MM.1S (cell line): ENCODE results near the gene TRAPPC10.

Source experiments
- DNase-seq: peaks from one replicate; pipeline ENCODE4 v3.0.0-alpha.2; 2015
- H2AFZ ChIP-seq: fragments of 300-600 bp; sonication (generic); 2 replicates; pipeline ENCODE4 v1.6.0; 2016; ENCODE audit warnings: antibody characterized with exemption, low read length
- H3F3A ChIP-seq: fragments of 300-600 bp; sonication (generic); 2 replicates; pipeline ENCODE4 v1.6.1; 2016; ENCODE audit warnings: mild to moderate bottlenecking, antibody characterized with exemption, low read length, moderate library complexity, mixed read lengths; ENCODE audit not compliant: insufficient read depth
- H3K27ac ChIP-seq: fragments of 300-600 bp; sonication (generic); 2 replicates; pipeline ENCODE4 v1.5.1; 2016; ENCODE audit warnings: mild to moderate bottlenecking, low read length
- H3K27me3 ChIP-seq: fragments of 300-600 bp; sonication (generic); replicated peaks from 2 replicates; pipeline ENCODE4 v1.6.0; 2016; ENCODE audit warnings: low read length; ENCODE audit not compliant: insufficient read depth
- H3K36me3 ChIP-seq: fragments of 300-600 bp; sonication (generic); replicated peaks from 2 replicates; pipeline ENCODE4 v1.6.1; 2016; ENCODE audit warnings: mild to moderate bottlenecking, low read length, mixed read lengths; ENCODE audit not compliant: insufficient read depth
- H3K4me1 ChIP-seq: fragments of 300-600 bp; sonication (generic); 2 replicates; pipeline ENCODE4 v1.6.1; 2016; ENCODE audit warnings: low read length, mixed read lengths
- H3K4me2 ChIP-seq: fragments of 300-600 bp; sonication (generic); 2 replicates; pipeline ENCODE4 v1.6.0; 2016; ENCODE audit warnings: low read depth, low read length
- H3K4me3 ChIP-seq: fragments of 300-600 bp; sonication (generic); 2 replicates; pipeline ENCODE4 v1.5.1; 2016; ENCODE audit warnings: low read length, mixed read lengths
- H3K79me2 ChIP-seq: fragments of 300-600 bp; sonication (generic); 2 replicates; pipeline ENCODE4 v1.6.1; 2016; ENCODE audit warnings: mixed run types, low read length, mixed read lengths
- H3K9ac ChIP-seq: fragments of 300-600 bp; sonication (generic); 2 replicates; pipeline ENCODE4 v1.6.1; 2016; ENCODE audit warnings: low read length, mixed read lengths
- H3K9me2 ChIP-seq: fragments of 300-600 bp; sonication (generic); replicated peaks from 2 replicates; pipeline ENCODE4 v1.6.1; 2016; ENCODE audit warnings: mild to moderate bottlenecking, low read length, mixed read lengths; ENCODE audit not compliant: insufficient read depth
- H3K9me3 ChIP-seq: fragments of 300-600 bp; sonication (generic); replicated peaks from 2 replicates; pipeline ENCODE4 v1.6.1; 2016; ENCODE audit warnings: mild to moderate bottlenecking, low read length, mixed read lengths; ENCODE audit not compliant: insufficient read depth
- H4K20me1 ChIP-seq: fragments of 300-600 bp; sonication (generic); 2 replicates; pipeline ENCODE4 v1.6.1; 2016; ENCODE audit warnings: mild to moderate bottlenecking, low read length, moderate library complexity, mixed read lengths; ENCODE audit not compliant: insufficient read depth
- EZH2 ChIP-seq: fragments of 300-600 bp; sonication (generic); optimal IDR thresholded peaks from 2 replicates; pipeline ENCODE3; 2017; ENCODE audit warnings: low read depth, mild to moderate bottlenecking, antibody characterized with exemption, low read length, mixed read lengths
- EZH2phosphoT487 ChIP-seq: fragments of 300-600 bp; sonication (generic); IDR thresholded peaks from 2 replicates; pipeline ENCODE4 v1.6.1; 2018; ENCODE audit warnings: antibody characterized with exemption, low read length
- TF ChIP-seq, protein P1 (sequence below): fragments of 300-600 bp; sonication (generic); IDR thresholded peaks from 2 replicates; pipeline ENCODE4 v1.5.1; 2016; ENCODE audit warnings: antibody characterized with exemption, low read length, mixed read lengths

The TRAPPC10 gene

DNA sequence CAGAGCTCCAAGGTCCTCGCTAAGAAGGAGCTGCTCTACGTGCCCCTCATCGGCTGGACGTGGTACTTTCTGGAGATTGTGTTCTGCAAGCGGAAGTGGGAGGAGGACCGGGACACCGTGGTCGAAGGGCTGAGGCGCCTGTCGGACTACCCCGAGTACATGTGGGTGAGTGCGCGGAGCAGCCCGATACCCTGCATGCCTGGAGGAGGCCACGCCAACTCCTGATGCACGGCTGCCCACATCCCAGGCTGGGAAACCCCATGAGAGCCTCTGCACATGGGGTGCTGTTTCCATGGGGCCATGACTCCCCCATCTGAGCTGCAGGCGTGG, 43.0 kb upstream of the TRAPPC10 start:
- no peaks in the 10 kb centered on the region; the same call in 1 of the 2 replicates for H3K36me3 ChIP-seq
- no peaks in the 10 kb centered on the region for H3K9me2 ChIP-seq
- H3F3A ChIP-seq = no peaks in the 10 kb centered on the region
- H3K27ac ChIP-seq = no peak overlapping the region
- H3K9me3 ChIP-seq = no peaks in the 10 kb centered on the region
- no peaks in the 10 kb centered on the region for H4K20me1 ChIP-seq
- no peaks in the 10 kb centered on the region for H3K4me1 ChIP-seq
- H3K79me2 ChIP-seq = peaks cover 14% of the 10 kb centered on the region; the same call in 1 of the 2 replicates
- no peak overlapping the region for H3K9ac ChIP-seq
- H3K4me3 ChIP-seq = no peak overlapping the region
- no peak overlapping the region for H2AFZ ChIP-seq
- no peak for DNase-seq
- TF ChIP-seq EZH2phosphoT487 = no peak
- TF ChIP-seq EZH2 = no peak
- TF ChIP-seq, protein P1, sequence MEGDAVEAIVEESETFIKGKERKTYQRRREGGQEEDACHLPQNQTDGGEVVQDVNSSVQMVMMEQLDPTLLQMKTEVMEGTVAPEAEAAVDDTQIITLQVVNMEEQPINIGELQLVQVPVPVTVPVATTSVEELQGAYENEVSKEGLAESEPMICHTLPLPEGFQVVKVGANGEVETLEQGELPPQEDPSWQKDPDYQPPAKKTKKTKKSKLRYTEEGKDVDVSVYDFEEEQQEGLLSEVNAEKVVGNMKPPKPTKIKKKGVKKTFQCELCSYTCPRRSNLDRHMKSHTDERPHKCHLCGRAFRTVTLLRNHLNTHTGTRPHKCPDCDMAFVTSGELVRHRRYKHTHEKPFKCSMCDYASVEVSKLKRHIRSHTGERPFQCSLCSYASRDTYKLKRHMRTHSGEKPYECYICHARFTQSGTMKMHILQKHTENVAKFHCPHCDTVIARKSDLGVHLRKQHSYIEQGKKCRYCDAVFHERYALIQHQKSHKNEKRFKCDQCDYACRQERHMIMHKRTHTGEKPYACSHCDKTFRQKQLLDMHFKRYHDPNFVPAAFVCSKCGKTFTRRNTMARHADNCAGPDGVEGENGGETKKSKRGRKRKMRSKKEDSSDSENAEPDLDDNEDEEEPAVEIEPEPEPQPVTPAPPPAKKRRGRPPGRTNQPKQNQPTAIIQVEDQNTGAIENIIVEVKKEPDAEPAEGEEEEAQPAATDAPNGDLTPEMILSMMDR = no peak
- no peaks in the 10 kb centered on the region for H3K27me3 ChIP-seq
- no peak overlapping the region for H3K4me2 ChIP-seq

DNA sequence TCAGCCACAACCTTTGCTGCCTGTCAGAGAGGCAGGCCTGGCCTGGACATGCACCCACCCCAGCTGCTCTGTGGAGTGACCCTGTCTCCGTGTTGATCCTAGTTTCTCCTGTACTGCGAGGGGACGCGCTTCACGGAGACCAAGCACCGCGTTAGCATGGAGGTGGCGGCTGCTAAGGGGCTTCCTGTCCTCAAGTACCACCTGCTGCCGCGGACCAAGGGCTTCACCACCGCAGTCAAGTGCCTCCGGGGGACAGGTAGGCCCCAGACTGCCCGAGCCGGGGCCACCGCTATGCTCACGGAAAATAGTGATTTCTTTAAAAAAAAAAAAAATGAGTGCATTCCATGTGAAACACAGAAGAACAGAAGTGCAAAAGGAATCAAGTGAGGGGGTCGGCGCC, 41.6 kb upstream of the TRAPPC10 start:
- Histone ChIP-seq H3K27ac (no peak overlapping the region), H3K4me3 (no peak overlapping the region), H3K4me1 (no peaks in the 10 kb centered on the region), H3K79me2 (peaks cover 14% of the 10 kb centered on the region; the same call in 1 of the 2 replicates), H3K9ac (no peak overlapping the region), H3K36me3 (no peaks in the 10 kb centered on the region; the same call in 1 of the 2 replicates), H4K20me1 (no peaks in the 10 kb centered on the region), H3K9me3 (no peaks in the 10 kb centered on the region), H2AFZ (no peak overlapping the region), H3F3A (no peaks in the 10 kb centered on the region), H3K9me2 (no peaks in the 10 kb centered on the region), H3K27me3 (no peaks in the 10 kb centered on the region), H3K4me2 (no peak overlapping the region)
- DNase-seq = no peak
- TF ChIP-seq EZH2 (no peak), EZH2phosphoT487 (no peak)
- TF ChIP-seq, protein P1 = no peak

DNA sequence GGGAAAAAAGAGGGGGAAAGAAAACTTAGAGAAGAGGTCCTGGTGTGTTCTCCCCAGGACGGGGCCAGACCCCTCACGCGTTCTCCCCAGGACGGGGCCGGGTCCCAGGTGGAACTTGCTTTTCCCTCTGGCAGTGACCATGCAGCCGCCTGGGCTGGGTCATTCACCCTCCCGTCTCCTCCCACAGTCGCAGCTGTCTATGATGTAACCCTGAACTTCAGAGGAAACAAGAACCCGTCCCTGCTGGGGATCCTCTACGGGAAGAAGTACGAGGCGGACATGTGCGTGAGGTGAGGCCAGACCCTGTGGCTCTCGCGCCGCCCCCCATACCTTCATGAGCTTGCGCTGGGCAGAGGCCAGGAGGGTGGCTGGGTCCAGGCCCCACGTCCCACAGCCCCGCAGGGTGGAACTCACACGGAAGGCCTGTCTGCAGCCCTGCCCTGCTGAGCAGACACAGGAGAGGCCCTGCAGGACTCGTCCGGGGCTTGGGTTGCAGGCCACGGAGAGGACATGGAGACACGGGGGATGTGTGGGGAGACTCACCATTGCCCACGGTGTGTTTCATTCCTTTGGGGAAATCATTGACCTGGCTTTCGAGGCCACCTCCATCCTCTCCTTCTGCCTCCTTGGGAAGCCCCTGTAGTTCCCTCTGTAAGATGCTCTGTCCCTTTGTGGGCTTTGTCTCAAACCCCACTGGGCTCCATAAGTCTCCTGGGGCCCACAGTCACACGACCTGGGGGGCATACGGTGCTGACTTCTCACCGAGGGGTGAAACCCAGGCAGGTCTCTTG, 40.7 kb upstream of the TRAPPC10 start:
- H2AFZ ChIP-seq = no peak overlapping the region
- no peaks in the 10 kb centered on the region for H3F3A ChIP-seq
- no peaks in the 10 kb centered on the region for H3K4me1 ChIP-seq
- H3K4me3 ChIP-seq = no peak overlapping the region
- no peaks in the 10 kb centered on the region for H3K9me2 ChIP-seq
- H3K27ac ChIP-seq = no peak overlapping the region
- TF ChIP-seq EZH2 (no peak), EZH2phosphoT487 (no peak)
- TF ChIP-seq, protein P1 = no peak
- H3K36me3 ChIP-seq = no peaks in the 10 kb centered on the region; the same call in 1 of the 2 replicates
- no peak overlapping the region for H3K4me2 ChIP-seq
- no peaks in the 10 kb centered on the region for H4K20me1 ChIP-seq
- H3K9ac ChIP-seq = no peak overlapping the region
- peaks cover 8% of the 10 kb centered on the region; the same call in 1 of the 2 replicates for H3K79me2 ChIP-seq
- no peaks in the 10 kb centered on the region for H3K9me3 ChIP-seq
- DNase-seq = no peak
- no peaks in the 10 kb centered on the region for H3K27me3 ChIP-seq
